Body of pancreas (tissue), 4 donors: ENCODE data around the gene PRSS16.

Experiments used
- CTCF ChIP-seq, 7 experiments: fragments of 450-650 bp in 4 of 7; fragments of 200-600 bp in 3 of 7; sonication (generic) in 3 of 7; IDR thresholded peaks; one replicate each; pipeline ENCODE4 v1.5.1; 2016 to 2019; ENCODE audit warnings: antibody characterized with exemption in 7 of 7
- POLR2A ChIP-seq, 3 donors: fragments of 450-650 bp; IDR thresholded peaks; one replicate each; pipeline ENCODE4 v1.6.1; 2016; ENCODE audit warnings: antibody characterized with exemption in 3 of 3, mild to moderate bottlenecking in 2 of 3

GRCh38 chr6:27230758-27231111, 16.8 kb upstream of the PRSS16 start:
- TF ChIP-seq CTCF (IDR thresholded peaks at IDR 0.05) (no peak), POLR2A (IDR thresholded peaks at IDR 0.05) (no peak)
